ENCODE data around the gene RSPRY1. TPM values are rescaled to one million over a fixed set of nuclear protein-coding genes. Genes with fewer than 3 reads are reported as not detected.

Gene RSPRY1
- total and polyA plus RNA-seq, 2 of the 4 experiments (the other 2 are of a cell fraction) = 25.2 to 62.2 TPM

GRCh38 chr16:57137566-57138273, 48.4 kb upstream of the RSPRY1 start:
- Histone ChIP-seq H2AK5ac (ENCODE audit: low read depth, low read length) (no peak overlapping the region), H3K4me2 (ENCODE audit: low read depth, low read length) (no peak overlapping the region), H3K79me1 (ENCODE audit: low read depth in 1 of 2, low read length in 2 of 2) (no peaks in the 10 kb centered on the region), H3K27ac (ENCODE audit: insufficient read depth, low read length) (no peak overlapping the region), H4K20me1 (ENCODE audit: insufficient read depth, low read length) (no peaks in the 10 kb centered on the region), H3K4ac (ENCODE audit: low read depth, low read length) (no peak overlapping the region), H3K9ac (ENCODE audit: low read depth, low read length) (no peak overlapping the region), H2BK5ac (ENCODE audit: low read depth, low read length, poor library complexity, severe bottlenecking) (no peak overlapping the region), H2AFZ (replicated peaks; ENCODE audit: low read length, poor library complexity) (no peak overlapping the region), H3K27me3 (ENCODE audit: control insufficient read depth, insufficient read depth, low read length) (no peaks in the 10 kb centered on the region), H4K91ac (ENCODE audit: insufficient read depth, low read depth, low read length) (no peak overlapping the region), H3K9me3 (ENCODE audit: control insufficient read depth, insufficient read depth, low read length) (no peaks in the 10 kb centered on the region), H3K23ac (ENCODE audit: low read depth, low read length) (no peak overlapping the region), H3K4me1 (ENCODE audit: control insufficient read depth, insufficient read depth, low read length) (no peaks in the 10 kb centered on the region), H3K14ac (replicated peaks; ENCODE audit: low read depth, low read length) (no peak overlapping the region), H4K8ac (ENCODE audit: low read depth in 2 of 2, low read length in 2 of 2) (no peak overlapping the region), H3K4me3 (ENCODE audit: insufficient read depth, low read depth, low read length) (no peak overlapping the region), H3K36me3 (ENCODE audit: control insufficient read depth, insufficient read depth, low read length) (no peaks in the 10 kb centered on the region; the same call in 1 of the 2 replicates), H2AK9ac (replicated peaks; ENCODE audit: low read depth, low read length, poor library complexity) (no peak overlapping the region), H4K5ac (ENCODE audit: low read depth, low read length) (no peak overlapping the region), H3K9me1 (ENCODE audit: insufficient read depth, low read length) (peaks cover 3% of the 10 kb centered on the region; the same call in 1 of the 2 replicates), H2BK15ac (ENCODE audit: low read depth, low read length) (no peak overlapping the region), H3K18ac (ENCODE audit: low read depth, low read length) (no peak overlapping the region), H3K56ac (ENCODE audit: extremely low read depth, insufficient read depth, low read length) (no peak overlapping the region), H2BK120ac (ENCODE audit: low read depth, low read length) (no peak overlapping the region), H2BK20ac (ENCODE audit: low read depth, low read length) (no peak overlapping the region)
- TF ChIP-seq FOS (IDR thresholded peaks at IDR 0.05; ENCODE audit: low read depth, low read length) (no peak), MAZ (IDR thresholded peaks at IDR 0.05; ENCODE audit: borderline replicate concordance, low read depth, low read length) (no peak), CTCF (conservative IDR thresholded peaks at IDR 0.05; ENCODE audit: low read depth, low read length) (no peak), MAFK (IDR thresholded peaks at IDR 0.05; ENCODE audit: low read depth, low read length) (no peak), POLR2A (IDR thresholded peaks at IDR 0.05; ENCODE audit: low read depth, low read length) (no peak), BHLHE40 (IDR thresholded peaks at IDR 0.05; ENCODE audit: low read depth, low read length) (no peak), SMC3 (IDR thresholded peaks at IDR 0.05; ENCODE audit: low read depth, low read length) (no peak), CHD1 (IDR thresholded peaks at IDR 0.05; ENCODE audit: low read depth, low read length) (no peak), RFX5 (IDR thresholded peaks at IDR 0.05; ENCODE audit: low read depth, low read length) (no peak), RAD21 (IDR thresholded peaks at IDR 0.05; ENCODE audit: low read length) (no peak), RCOR1 (IDR thresholded peaks at IDR 0.05; ENCODE audit: insufficient replicate concordance, low read length) (no peak), USF2 (IDR thresholded peaks at IDR 0.05; ENCODE audit: low read depth, low read length) (no peak), NFE2L2 (IDR thresholded peaks at IDR 0.05; ENCODE audit: low read depth, low read length) (no peak)
- in situ Hi-C loops (cut with MboI; ENCODE audit: low sequenced_read_pairs) (no loop called here), intact Hi-C loops (cut with micrococcal nuclease) (no loop called here), dilution Hi-C loops (cut with HindIII; ENCODE audit: low sequenced_read_pairs, unreplicated experiment) (no loop called here)
- 80% methylated on average over 2 of the region's 10 CpGs; no CpG with 5 or more reads in 1 of the 2 experiments for WGBS, 2 experiments (ENCODE audit: extremely low coverage in 2 of 2, insufficient read length in 1 of 2)
- ChIA-PET CTCF (no interaction called here), POLR2A (ENCODE audit: unreplicated experiment) (no interaction called here)
- ATAC-seq (ENCODE audit: low read depth) (no peak), DNase-seq (no peak)
- no TSS peak for BruUV-seq (replicated peaks)
